Colonic mucosa (tissue), 4 donors: Measurements from ENCODE around the gene DNAH7. TPM values are rescaled to one million over a fixed set of nuclear protein-coding genes. Genes with fewer than 3 reads are reported as not detected.

ENCODE experiments used
- DNase-seq: peaks from one replicate; pipeline ENCODE4 v3.0.0-alpha.2; 2020
- H3K27ac ChIP-seq: fragments of 200-600 bp; one replicate; pipeline ENCODE4 v1.8.0; 2021
- H3K27me3 ChIP-seq: fragments of 200-600 bp; one replicate; pipeline ENCODE4 v1.8.0; 2021
- H3K36me3 ChIP-seq: fragments of 200-600 bp; one replicate; pipeline ENCODE4 v1.8.0; 2021
- H3K4me1 ChIP-seq: fragments of 200-600 bp; one replicate; pipeline ENCODE4 v1.8.0; 2021; ENCODE audit warnings: mild to moderate bottlenecking
- H3K4me3 ChIP-seq: fragments of 200-600 bp; one replicate; pipeline ENCODE4 v1.8.0; 2021
- H3K9ac ChIP-seq, 2 donors: one replicate each; pipeline ENCODE4 v1.7.0; 2013; ENCODE audit warnings: control low read depth in 2 of 2, low read depth in 2 of 2, low read length in 2 of 2
- H3K9me3 ChIP-seq: fragments of 200-600 bp; one replicate; pipeline ENCODE4 v1.8.0; 2021
- intact Hi-C: fragments of 100-400 bp; cut with DNase I; formaldehyde crosslinking; loops from one replicate; pipeline ENCODE4 v1.14.1; 2022
- total RNA-seq, 2 donors: library from RNA; stranded (reverse); fragmentation: NEBNext Ultra II Directional in 1 of 2; extraction: Animal tissue kit (Norgen Biotek cat#: 25700) in 1 of 2; gene quantifications; one replicate each; pipeline ENCODE4 v1.2.1, GENCODE V29; 2021
- TF ChIP-seq, protein P1 (sequence below): fragments of 200-600 bp; IDR thresholded peaks from one replicate; pipeline ENCODE4 v1.8.0; 2022; ENCODE audit warnings: antibody characterized with exemption, mild to moderate bottlenecking
- donor health status: healthy.
- donor health status: DM: no; HTN: no; CAD: no.
- donor health status: DM: no; HTN: no; CAD: no.

DNAH7 gene
- total RNA-seq, 2 donors from 2014 or later = 0.91 to 2.0 TPM

DNA sequence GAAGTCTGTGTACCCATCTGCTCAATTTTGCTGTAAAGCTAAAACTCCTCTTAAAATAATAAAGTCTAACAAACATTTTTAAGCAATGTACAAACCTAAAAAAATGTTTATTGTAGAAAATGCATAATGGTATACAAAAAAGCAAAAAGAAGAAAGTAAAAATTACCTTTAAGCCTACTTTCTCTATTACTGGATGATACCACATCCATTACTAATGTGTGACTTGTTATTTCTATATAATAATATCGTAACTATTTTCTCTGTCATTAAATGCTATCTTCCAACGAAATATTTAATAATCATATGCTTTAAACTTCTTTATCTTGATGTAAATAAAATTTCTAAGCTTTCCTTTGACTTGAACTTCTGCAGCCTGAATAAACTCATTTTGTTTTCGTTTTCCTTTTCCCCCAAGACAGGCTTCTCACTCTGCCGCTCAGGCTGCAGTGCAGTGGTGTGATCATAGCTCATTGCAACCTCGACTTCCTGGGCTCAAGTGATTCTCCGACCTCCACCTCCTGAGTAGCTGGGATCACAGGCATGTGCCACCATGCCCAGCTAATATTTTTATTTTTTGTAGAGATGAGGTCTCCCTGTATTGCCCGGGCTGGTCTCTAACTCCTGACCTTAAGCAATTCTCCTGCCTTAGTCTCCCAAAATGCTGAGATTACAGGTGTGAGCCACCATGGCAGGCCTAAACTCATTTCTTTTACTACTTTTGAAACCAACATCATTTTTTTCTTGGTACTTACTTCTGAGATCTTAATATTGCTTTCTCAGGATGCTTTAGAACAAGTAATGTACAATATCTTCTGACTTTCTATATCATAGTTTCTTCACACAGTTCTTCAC, 18.1 kb upstream of the DNAH7 start:
- no peaks in the 10 kb centered on the region for H3K36me3 ChIP-seq
- no peak overlapping the region for H3K9ac ChIP-seq
- no peak for DNase-seq
- no peaks in the 10 kb centered on the region for H3K9me3 ChIP-seq
- no peaks in the 10 kb centered on the region for H3K4me1 ChIP-seq
- H3K4me3 ChIP-seq = no peak overlapping the region
- TF ChIP-seq, protein P1, sequence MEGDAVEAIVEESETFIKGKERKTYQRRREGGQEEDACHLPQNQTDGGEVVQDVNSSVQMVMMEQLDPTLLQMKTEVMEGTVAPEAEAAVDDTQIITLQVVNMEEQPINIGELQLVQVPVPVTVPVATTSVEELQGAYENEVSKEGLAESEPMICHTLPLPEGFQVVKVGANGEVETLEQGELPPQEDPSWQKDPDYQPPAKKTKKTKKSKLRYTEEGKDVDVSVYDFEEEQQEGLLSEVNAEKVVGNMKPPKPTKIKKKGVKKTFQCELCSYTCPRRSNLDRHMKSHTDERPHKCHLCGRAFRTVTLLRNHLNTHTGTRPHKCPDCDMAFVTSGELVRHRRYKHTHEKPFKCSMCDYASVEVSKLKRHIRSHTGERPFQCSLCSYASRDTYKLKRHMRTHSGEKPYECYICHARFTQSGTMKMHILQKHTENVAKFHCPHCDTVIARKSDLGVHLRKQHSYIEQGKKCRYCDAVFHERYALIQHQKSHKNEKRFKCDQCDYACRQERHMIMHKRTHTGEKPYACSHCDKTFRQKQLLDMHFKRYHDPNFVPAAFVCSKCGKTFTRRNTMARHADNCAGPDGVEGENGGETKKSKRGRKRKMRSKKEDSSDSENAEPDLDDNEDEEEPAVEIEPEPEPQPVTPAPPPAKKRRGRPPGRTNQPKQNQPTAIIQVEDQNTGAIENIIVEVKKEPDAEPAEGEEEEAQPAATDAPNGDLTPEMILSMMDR = no peak
- H3K27me3 ChIP-seq = no peaks in the 10 kb centered on the region
- intact Hi-C loops = no loop called here
- H3K27ac ChIP-seq = no peak overlapping the region

DNA sequence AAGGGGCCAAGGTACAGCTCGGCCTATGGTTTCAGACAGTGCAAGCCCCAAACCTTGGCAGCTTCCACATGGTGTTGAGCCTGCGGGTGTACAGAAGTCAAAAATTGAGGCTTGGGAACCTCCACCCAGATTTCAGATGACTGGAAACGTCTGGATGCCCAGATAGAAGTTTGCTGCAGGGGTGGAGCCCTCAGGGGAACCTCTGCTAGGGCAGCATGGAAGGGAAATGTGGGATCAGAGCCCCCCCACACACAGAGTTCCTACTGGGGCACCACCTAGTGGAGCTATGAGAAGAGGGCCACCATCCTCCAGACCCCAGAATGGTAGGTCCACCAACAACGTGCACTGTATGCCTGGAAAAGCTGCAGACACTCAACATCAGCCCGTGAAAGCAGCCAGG, 15.0 kb upstream of the DNAH7 start:
- Histone ChIP-seq H3K27ac (no peak overlapping the region), H3K36me3 (no peaks in the 10 kb centered on the region), H3K4me3 (no peak overlapping the region), H3K9me3 (no peaks in the 10 kb centered on the region), H3K9ac (no peak overlapping the region), H3K27me3 (no peaks in the 10 kb centered on the region), H3K4me1 (no peaks in the 10 kb centered on the region)
- TF ChIP-seq, protein P1 = no peak
- no peak for DNase-seq
- intact Hi-C loops = no loop called here

DNA sequence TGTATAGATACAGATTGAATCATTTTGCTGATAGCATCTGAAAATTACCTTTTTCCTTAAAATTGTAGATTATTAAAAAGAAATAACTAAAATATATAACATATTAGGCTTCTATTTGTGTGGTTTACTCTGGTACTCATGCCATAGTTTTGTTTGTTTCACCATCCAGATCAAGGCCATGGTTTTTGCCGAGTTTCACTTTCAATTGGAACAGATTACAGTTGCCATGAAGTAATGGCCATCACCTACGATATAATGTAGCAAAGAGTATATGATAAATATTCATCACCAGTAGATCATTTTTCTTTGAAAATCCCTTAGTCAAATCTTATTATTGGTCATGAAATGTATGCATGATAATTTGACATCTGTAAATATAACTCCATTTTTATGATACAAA, 11.9 kb upstream of the DNAH7 start:
- intact Hi-C loops = no loop called here

DNA sequence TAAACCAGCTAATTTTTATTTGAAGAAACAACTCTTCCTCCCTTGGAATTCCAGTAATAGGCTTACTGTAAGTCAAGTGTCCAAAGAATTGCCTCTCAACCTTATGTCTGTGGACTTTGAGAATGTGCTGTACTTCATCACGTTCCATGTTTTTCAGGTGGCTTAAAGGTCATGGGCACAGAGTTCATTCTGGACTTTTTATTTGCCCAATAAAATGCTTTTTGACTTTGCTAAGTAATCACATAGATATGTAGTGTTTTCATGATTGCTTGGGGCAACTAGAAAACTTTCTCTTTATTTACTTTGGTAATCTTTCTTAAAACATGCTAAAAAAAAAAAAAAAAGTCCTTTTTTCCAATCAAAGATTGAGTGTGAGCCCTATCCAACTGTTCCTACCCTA, 10.4 kb upstream of the DNAH7 start:
- TF ChIP-seq, protein P1 = no peak
- Histone ChIP-seq H3K36me3 (no peaks in the 10 kb centered on the region), H3K4me3 (no peak overlapping the region), H3K27ac (peak overlapping the region; percentile 46), H3K27me3 (no peaks in the 10 kb centered on the region), H3K4me1 (no peaks in the 10 kb centered on the region), H3K9ac (no peak overlapping the region), H3K9me3 (no peaks in the 10 kb centered on the region)
- intact Hi-C loops = loop anchor here (5.0 to 10.0 kb wide), 3 partner anchors 96 to 253 kb away; partner anchors contain the start of gene STK17B
- DNase-seq = no peak

More for the DNA sequence above, 11.9 kb upstream of the DNAH7 start:
- Histone ChIP-seq H3K4me3 (no peak overlapping the region), H3K9ac (no peak overlapping the region), H3K9me3 (no peaks in the 10 kb centered on the region), H3K4me1 (no peaks in the 10 kb centered on the region), H3K27me3 (no peaks in the 10 kb centered on the region), H3K36me3 (no peaks in the 10 kb centered on the region), H3K27ac (no peak overlapping the region)
- TF ChIP-seq, protein P1 = no peak
- no peak for DNase-seq

DNA sequence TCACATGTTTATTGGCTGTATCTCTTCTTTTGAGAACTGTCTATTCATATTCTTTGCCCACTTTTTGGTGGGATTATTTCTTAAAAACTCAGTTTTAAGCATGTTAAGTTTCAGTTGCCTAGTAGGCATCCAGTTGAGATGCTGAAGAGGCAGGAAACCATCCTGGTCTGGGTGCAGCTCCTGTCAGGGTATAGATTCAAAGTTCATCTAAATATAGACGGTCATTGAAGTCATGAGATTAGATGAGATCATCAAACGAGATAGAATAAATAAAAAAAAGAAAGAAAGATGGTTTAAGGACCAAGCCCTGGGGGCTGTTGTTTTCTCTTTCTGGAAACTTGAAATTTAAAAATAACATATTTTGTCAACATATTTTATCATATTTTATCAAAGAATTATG, 9.2 kb upstream of the DNAH7 start:
- Histone ChIP-seq H3K9me3 (no peaks in the 10 kb centered on the region), H3K4me1 (no peaks in the 10 kb centered on the region), H3K36me3 (no peaks in the 10 kb centered on the region), H3K27me3 (no peaks in the 10 kb centered on the region), H3K9ac (no peak overlapping the region), H3K4me3 (no peak overlapping the region), H3K27ac (no peak overlapping the region)
- no peak for DNase-seq
- TF ChIP-seq, protein P1 = no peak
- intact Hi-C loops = loop anchor here (5.0 to 10.0 kb wide), 3 partner anchors 97 to 254 kb away; partner anchors contain the start of gene STK17B
